ENCODE results near the gene SIAH1. TPM values are rescaled to one million over a fixed set of nuclear protein-coding genes. Genes with fewer than 3 reads are reported as not detected.

SIAH1 gene
- total and polyA plus RNA-seq, 9 of the 15 experiments (the other 6 are each of a cell fraction or from before 2014, with no cell fraction given), result 4.1 to 14.3 (median 12.5) TPM

DNA sequence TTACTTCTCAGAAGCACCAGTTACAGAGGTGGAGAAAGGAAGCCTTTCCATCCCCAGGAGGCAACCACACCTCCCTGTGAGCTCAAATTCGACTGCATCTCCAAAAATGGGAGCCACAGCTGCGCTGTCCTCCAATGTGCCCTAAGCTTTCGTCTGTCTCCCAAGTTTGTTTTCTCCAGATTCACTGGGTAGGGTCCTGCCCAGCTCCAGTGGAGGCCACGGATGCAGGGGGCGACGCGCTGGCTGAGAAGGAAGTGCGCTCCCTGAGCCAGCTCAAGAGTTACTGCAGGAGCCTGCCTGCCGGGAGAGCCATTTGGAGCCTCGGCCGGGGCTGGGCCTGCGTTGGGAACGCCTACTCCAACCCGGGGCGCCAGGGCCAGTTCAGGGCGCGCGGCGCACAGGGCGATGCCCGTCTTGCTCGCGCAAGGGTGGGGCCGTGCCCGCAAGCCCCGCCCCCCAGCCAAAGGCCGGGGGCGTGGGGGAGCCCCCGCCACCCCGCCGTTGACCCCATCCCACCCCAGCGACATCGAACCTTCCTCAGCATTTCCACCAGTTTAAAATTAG, 19.5 kb downstream of the SIAH1 start (continued):
- TF ChIP-seq ATF4 (CRISPR knock-in tag; IDR thresholded peaks at IDR 0.05) (no peak), RNF2 (IDR thresholded peaks at IDR 0.05) (no peak), POLR3A (IDR thresholded peaks at IDR 0.05; ENCODE audit: borderline replicate concordance, extremely low read depth, insufficient read depth, insufficient read length) (no peak), ZNF23 (CRISPR knock-in tag; IDR thresholded peaks at IDR 0.05) (no peak), ILK (tag; IDR thresholded peaks at IDR 0.05; ENCODE audit: borderline replicate concordance, low read depth) (no peak), HMBOX1 (IDR thresholded peaks at IDR 0.05) (no peak), MAFF (IDR thresholded peaks at IDR 0.05; ENCODE audit: low read length) (no peak), SAP30 (IDR thresholded peaks at IDR 0.05; ENCODE audit: borderline replicate concordance, insufficient read depth, low read depth, low read length, poor library complexity, severe bottlenecking) (no peak), TCF15 (CRISPR knock-in tag; IDR thresholded peaks at IDR 0.05) (no peak), CREBBP (IDR thresholded peaks at IDR 0.05; ENCODE audit: low read depth, low read length) (no peak), NBN (IDR thresholded peaks at IDR 0.05; ENCODE audit: low read depth) (no peak; the same call in 1 of the 2 replicates), SMAD4 (CRISPR knock-in tag; conservative IDR thresholded peaks at IDR 0.05) (no peak), CXXC5 (CRISPR knock-in tag; IDR thresholded peaks at IDR 0.05) (peak; percentile 35)
- TF ChIP-seq, protein P1, sequence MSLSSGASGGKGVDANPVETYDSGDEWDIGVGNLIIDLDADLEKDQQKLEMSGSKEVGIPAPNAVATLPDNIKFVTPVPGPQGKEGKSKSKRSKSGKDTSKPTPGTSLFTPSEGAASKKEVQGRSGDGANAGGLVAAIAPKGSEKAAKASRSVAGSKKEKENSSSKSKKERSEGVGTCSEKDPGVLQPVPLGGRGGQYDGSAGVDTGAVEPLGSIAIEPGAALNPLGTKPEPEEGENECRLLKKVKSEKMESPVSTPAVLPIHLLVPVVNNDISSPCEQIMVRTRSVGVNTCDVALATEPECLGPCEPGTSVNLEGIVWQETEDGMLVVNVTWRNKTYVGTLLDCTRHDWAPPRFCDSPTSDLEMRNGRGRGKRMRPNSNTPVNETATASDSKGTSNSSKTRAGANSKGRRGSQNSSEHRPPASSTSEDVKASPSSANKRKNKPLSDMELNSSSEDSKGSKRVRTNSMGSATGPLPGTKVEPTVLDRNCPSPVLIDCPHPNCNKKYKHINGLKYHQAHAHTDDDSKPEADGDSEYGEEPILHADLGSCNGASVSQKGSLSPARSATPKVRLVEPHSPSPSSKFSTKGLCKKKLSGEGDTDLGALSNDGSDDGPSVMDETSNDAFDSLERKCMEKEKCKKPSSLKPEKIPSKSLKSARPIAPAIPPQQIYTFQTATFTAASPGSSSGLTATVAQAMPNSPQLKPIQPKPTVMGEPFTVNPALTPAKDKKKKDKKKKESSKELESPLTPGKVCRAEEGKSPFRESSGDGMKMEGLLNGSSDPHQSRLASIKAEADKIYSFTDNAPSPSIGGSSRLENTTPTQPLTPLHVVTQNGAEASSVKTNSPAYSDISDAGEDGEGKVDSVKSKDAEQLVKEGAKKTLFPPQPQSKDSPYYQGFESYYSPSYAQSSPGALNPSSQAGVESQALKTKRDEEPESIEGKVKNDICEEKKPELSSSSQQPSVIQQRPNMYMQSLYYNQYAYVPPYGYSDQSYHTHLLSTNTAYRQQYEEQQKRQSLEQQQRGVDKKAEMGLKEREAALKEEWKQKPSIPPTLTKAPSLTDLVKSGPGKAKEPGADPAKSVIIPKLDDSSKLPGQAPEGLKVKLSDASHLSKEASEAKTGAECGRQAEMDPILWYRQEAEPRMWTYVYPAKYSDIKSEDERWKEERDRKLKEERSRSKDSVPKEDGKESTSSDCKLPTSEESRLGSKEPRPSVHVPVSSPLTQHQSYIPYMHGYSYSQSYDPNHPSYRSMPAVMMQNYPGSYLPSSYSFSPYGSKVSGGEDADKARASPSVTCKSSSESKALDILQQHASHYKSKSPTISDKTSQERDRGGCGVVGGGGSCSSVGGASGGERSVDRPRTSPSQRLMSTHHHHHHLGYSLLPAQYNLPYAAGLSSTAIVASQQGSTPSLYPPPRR (CRISPR knock-in tag; IDR thresholded peaks at IDR 0.05; ENCODE audit: borderline replicate concordance), result no peak

Measured in K562 (cell line).